Measurements from ENCODE around the gene STAB1. TPM values are rescaled to one million over a fixed set of nuclear protein-coding genes. Genes with fewer than 3 reads are reported as not detected.

STAB1 gene
- total and polyA plus RNA-seq, 12 donors = 30.8 to 1,593 (median 466) TPM

- no peak for DNase-seq
- Histone ChIP-seq H3K36me3 (replicated peaks in 1 of 2) (peaks cover 0 to 76% of the 10 kb centered on the region in 2 donors), H3K4me3 (no peak overlapping the region), H3K27me3 (no peaks in the 10 kb centered on the region), H3K27ac (peak overlapping the region in 3 of 5 donors; percentile 57 to 85 (median 63)), H3K9me3 (replicated peaks in 1 of 3) (no peaks in the 10 kb centered on the region), H3K4me1 (replicated peaks in 1 of 2) (peaks cover 22 to 67% of the 10 kb centered on the region in 2 donors)
- TF ChIP-seq CTCF (IDR thresholded peaks at IDR 0.05) (no peak), POLR2A (IDR thresholded peaks at IDR 0.05) (no peak)
- 71 to 90% (median 84%) methylated on average over 13 to 22 of the region's 22 CpGs for WGBS, 4 donors
- intact Hi-C loops (cut with DNase I) = no loop called here
Observed at GRCh38 chr3:52490035-52490938, 4.9 kb upstream of the STAB1 start.

GRCh38 chr3:52490939-52491526 is 4.1 kb upstream of the STAB1 start:
- peaks cover 22 to 67% of the 10 kb centered on the region in 2 donors for H3K4me1 ChIP-seq (replicated peaks in 1 of 2)
- peak in 6 of 7 donors; percentile 61 to 81 (median 66) for DNase-seq
- H3K27me3 ChIP-seq = no peaks in the 10 kb centered on the region
- intact Hi-C loops (cut with DNase I) = no loop called here
- no peaks in the 10 kb centered on the region for H3K9me3 ChIP-seq (replicated peaks in 1 of 3)
- H3K27ac ChIP-seq = peak overlapping the region in 4 of 5 donors; percentile 21 to 85 (median 60)
- TF ChIP-seq POLR2A (IDR thresholded peaks at IDR 0.05) = peak in 1 of 2 donors; percentile 27
- no peak for TF ChIP-seq CTCF (IDR thresholded peaks at IDR 0.05)
- no peak overlapping the region for H3K4me3 ChIP-seq
- peaks cover 0 to 72% of the 10 kb centered on the region in 2 donors for H3K36me3 ChIP-seq (replicated peaks in 1 of 2)
- 66 to 89% (median 71%) methylated on average over 16 to 23 of the region's 23 CpGs for WGBS, 4 donors

- H3K27me3 ChIP-seq = no peaks in the 10 kb centered on the region
- 86 to 95% (median 89%) methylated on average over 4 to 21 of the region's 21 CpGs for WGBS, 4 donors
- H3K9me3 ChIP-seq (replicated peaks in 1 of 3) = no peaks in the 10 kb centered on the region
- no peak for TF ChIP-seq CTCF (IDR thresholded peaks at IDR 0.05)
- intact Hi-C loops (cut with DNase I) = no loop called here
- no peak for DNase-seq
- H3K27ac ChIP-seq = peak overlapping the region in 2 of 5 donors; percentile 63 to 85
- H3K4me1 ChIP-seq (replicated peaks in 1 of 2) = peaks cover 27 to 74% of the 10 kb centered on the region in 2 donors
- no peak overlapping the region for H3K4me3 ChIP-seq
- H3K36me3 ChIP-seq (replicated peaks in 1 of 2) = peaks cover 0 to 62% of the 10 kb centered on the region in 2 donors
Observed at GRCh38 chr3:52492059-52492458, 3.1 kb upstream of the STAB1 start.

- H3K4me1 ChIP-seq (replicated peaks in 1 of 2) = peaks cover 27 to 74% of the 10 kb centered on the region in 2 donors
- H3K9me3 ChIP-seq (replicated peaks in 1 of 3) = no peaks in the 10 kb centered on the region
- 84 to 100% (median 89%) methylated on average over 5 to 7 of the region's 7 CpGs for WGBS, 4 donors
- H3K27ac ChIP-seq = peak overlapping the region in 3 of 5 donors; percentile 72 to 85 (median 78)
- intact Hi-C loops (cut with DNase I) = no loop called here
- peaks cover 0 to 48% of the 10 kb centered on the region in 2 donors for H3K36me3 ChIP-seq (replicated peaks in 1 of 2)
- H3K27me3 ChIP-seq = no peaks in the 10 kb centered on the region
- no peak overlapping the region for H3K4me3 ChIP-seq
- DNase-seq = no peak
- TF ChIP-seq CTCF (IDR thresholded peaks at IDR 0.05) (no peak), POLR2A (IDR thresholded peaks at IDR 0.05) (no peak)
Observed at GRCh38 chr3:52493232-52494017, 1.7 kb upstream of the STAB1 start.
